Activated CD8-positive, alpha-beta memory T cell treated with anti-CD3 and anti-CD28 coated beads, Interleukin-2, amount 50 U/mL, for 1 hour (primary cell): ENCODE measurements around the gene PCSK6.
"Not testable (repeated sequence)": the region's sequence is repeated elsewhere in the genome, so short reads cannot be mapped to it uniquely, and the experiment has no call there.

Source experiments
- DNase-seq: peaks from one replicate; pipeline ENCODE4 v3.0.0-alpha.2; 2020; ENCODE audit errors: extremely low read depth

The PCSK6 gene

GRCh38 chr15:101482526-101483371 is 6.8 kb downstream of the PCSK6 start:
- no peak for DNase-seq

- no peak for DNase-seq
Measured at GRCh38 chr15:101481917-101482525, 7.5 kb downstream of the PCSK6 start.

- DNase-seq: no peak
Measured at GRCh38 chr15:101481381-101481705, 8.2 kb downstream of the PCSK6 start.

- DNase-seq: no peak
Measured at GRCh38 chr15:101480613-101481380, 8.7 kb downstream of the PCSK6 start.

- DNase-seq: no peak
Measured at GRCh38 chr15:101479851-101480612, 9.5 kb downstream of the PCSK6 start.

GRCh38 chr15:101479342-101479845 is 10.1 kb downstream of the PCSK6 start:
- DNase-seq: no peak

- no peak for DNase-seq
Measured at GRCh38 chr15:101478701-101479341, 10.7 kb downstream of the PCSK6 start.

GRCh38 chr15:101477851-101478362 is 11.6 kb downstream of the PCSK6 start:
- DNase-seq: no peak

GRCh38 chr15:101476756-101477155 is 12.8 kb downstream of the PCSK6 start:
- DNase-seq: no peak

GRCh38 chr15:101474983-101475382 is 14.5 kb downstream of the PCSK6 start:
- DNase-seq: no peak

- DNase-seq: no peak
Measured at GRCh38 chr15:101474233-101474632, 15.3 kb downstream of the PCSK6 start.

- DNase-seq: no peak
Measured at GRCh38 chr15:101472033-101472432, 17.5 kb downstream of the PCSK6 start.

GRCh38 chr15:101470548-101471239 is 18.8 kb downstream of the PCSK6 start:
- DNase-seq: no peak

- DNase-seq: no peak
Measured at GRCh38 chr15:101469520-101470288, 19.8 kb downstream of the PCSK6 start.

- no peak for DNase-seq
Measured at GRCh38 chr15:101466188-101466587, 23.3 kb downstream of the PCSK6 start.

- no peak for DNase-seq
Measured at GRCh38 chr15:101464999-101465669, 24.4 kb downstream of the PCSK6 start.

- no peak for DNase-seq
Measured at GRCh38 chr15:101464256-101464998, 25.1 kb downstream of the PCSK6 start.

GRCh38 chr15:101463696-101464095 is 25.8 kb downstream of the PCSK6 start:
- DNase-seq: not testable (repeated sequence)
